Osteocyte (in vitro differentiated cells): ENCODE results near the gene DIAPH3. TPM values are rescaled to one million over a fixed set of nuclear protein-coding genes. Genes with fewer than 3 reads are reported as not detected.
A peak's percentile ranks its signal among the peaks of the same experiment; 100 is the strongest.

Experiments used
- DNase-seq: peaks from one replicate; pipeline ENCODE4 v3.0.0; 2021; ENCODE audit warnings: mixed read lengths; ENCODE audit not compliant: unreplicated experiment; ENCODE audit errors: extremely low spot score
- H3K27ac Mint-ChIP-seq: one replicate; pipeline ENCODE4 v1.8.0; 2021; ENCODE audit warnings: mild to moderate bottlenecking, mixed read lengths; ENCODE audit not compliant: unreplicated experiment
- H3K27me3 Mint-ChIP-seq: one replicate; pipeline ENCODE4 v1.8.0; 2021; ENCODE audit warnings: mixed read lengths; ENCODE audit not compliant: unreplicated experiment
- H3K36me3 Mint-ChIP-seq: one replicate; pipeline ENCODE4 v1.8.0; 2021; ENCODE audit warnings: mixed read lengths; ENCODE audit not compliant: unreplicated experiment
- H3K4me1 Mint-ChIP-seq: one replicate; pipeline ENCODE4 v1.8.0; 2021; ENCODE audit warnings: mixed read lengths; ENCODE audit not compliant: unreplicated experiment
- H3K4me3 Mint-ChIP-seq: one replicate; pipeline ENCODE4 v1.8.0; 2021; ENCODE audit warnings: mild to moderate bottlenecking, moderate library complexity, mixed read lengths; ENCODE audit not compliant: unreplicated experiment
- H3K9me3 Mint-ChIP-seq: one replicate; pipeline ENCODE4 v1.8.0; 2021; ENCODE audit warnings: mixed read lengths; ENCODE audit not compliant: unreplicated experiment
- CTCF ChIP-seq: fragments of 200-600 bp; sonication (generic); IDR thresholded peaks from 2 replicates; pipeline ENCODE4 v1.5.0; 2021; ENCODE audit warnings: antibody characterized with exemption, mild to moderate bottlenecking, moderate library complexity
- total RNA-seq: library from RNA; stranded (reverse); gene quantifications from 2 replicates; pipeline ENCODE4 v1.2.1, GENCODE V29; 2021

The DIAPH3 gene
- total RNA-seq, 1 donor from 2014 or later = 12.2 TPM

DNA sequence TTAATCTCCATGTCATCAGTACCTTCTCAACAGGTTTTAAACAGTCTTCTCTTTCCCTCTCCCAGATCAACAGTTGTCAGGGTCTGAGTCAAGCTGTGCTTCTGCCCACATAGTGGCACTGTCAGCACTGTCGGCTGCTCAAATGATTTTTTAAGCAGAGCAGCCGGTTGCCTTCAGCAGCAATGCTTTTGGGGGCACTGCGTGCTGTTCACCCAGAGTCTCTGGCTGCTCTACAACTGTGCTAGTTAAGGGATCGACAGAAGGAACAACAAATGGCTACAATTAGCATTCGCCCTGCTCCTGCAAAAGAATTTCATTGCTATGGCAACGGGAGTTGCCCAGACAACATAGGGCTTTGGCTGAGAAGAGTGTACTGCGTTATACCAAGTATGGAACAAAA is 412.9 kb downstream of the DIAPH3 start:
- Mint-ChIP-seq H3K36me3 (no peaks in the 10 kb centered on the region), H3K9me3 (no peaks in the 10 kb centered on the region), H3K4me1 (peaks cover 23% of the 10 kb centered on the region), H3K27me3 (no peaks in the 10 kb centered on the region), H3K27ac (peak overlapping the region; percentile 89), H3K4me3 (peak overlapping the region; percentile 65)
- no peak for DNase-seq
- TF ChIP-seq CTCF = peak; percentile 41

GRCh38 chr13:59748046-59748445 is 415.7 kb downstream of the DIAPH3 start:
- DNase-seq = no peak
- H3K27me3 Mint-ChIP-seq = no peaks in the 10 kb centered on the region
- H3K4me1 Mint-ChIP-seq = peaks cover 34% of the 10 kb centered on the region
- no peak for TF ChIP-seq CTCF
- no peaks in the 10 kb centered on the region for H3K9me3 Mint-ChIP-seq
- H3K36me3 Mint-ChIP-seq = no peaks in the 10 kb centered on the region
- H3K27ac Mint-ChIP-seq = no peak overlapping the region
- no peak overlapping the region for H3K4me3 Mint-ChIP-seq

- no peaks in the 10 kb centered on the region for H3K36me3 Mint-ChIP-seq
- no peak overlapping the region for H3K27ac Mint-ChIP-seq
- no peak for TF ChIP-seq CTCF
- no peak overlapping the region for H3K4me3 Mint-ChIP-seq
- H3K9me3 Mint-ChIP-seq = no peaks in the 10 kb centered on the region
- H3K4me1 Mint-ChIP-seq = peaks cover 34% of the 10 kb centered on the region
- no peak for DNase-seq
- H3K27me3 Mint-ChIP-seq = no peaks in the 10 kb centered on the region
Measured at GRCh38 chr13:59747529-59747928, 416.2 kb downstream of the DIAPH3 start.

DNA sequence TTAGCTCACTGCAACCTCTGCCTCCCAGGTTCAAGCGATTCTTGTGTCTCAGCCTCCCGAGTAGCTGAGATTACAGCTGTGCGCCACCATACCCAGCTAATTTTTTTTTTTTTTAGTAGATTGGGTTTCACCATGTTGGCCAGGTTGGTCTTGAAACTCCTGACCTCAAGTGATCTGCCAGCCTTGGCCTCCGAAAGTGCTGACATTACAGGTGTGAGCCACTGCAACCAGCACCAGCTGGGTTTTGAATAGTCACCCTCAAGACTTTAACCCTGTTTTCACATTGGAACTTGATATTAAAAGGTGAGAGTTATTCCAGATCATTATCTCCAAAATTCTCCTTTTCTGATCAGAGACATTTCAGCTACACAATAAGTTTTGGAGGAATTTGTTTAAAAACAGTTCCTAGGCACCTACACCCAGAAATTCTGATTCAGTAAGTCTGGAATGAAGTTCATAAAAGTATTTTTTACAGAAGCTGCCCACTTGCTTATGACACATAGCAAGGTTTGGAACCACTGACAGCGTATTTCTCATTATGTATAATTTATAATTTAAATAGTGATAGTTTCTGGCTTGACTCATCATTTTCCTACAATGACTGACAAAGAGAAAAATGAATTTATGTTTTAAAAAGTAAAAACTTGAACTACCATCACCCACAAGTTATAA is 417.3 kb downstream of the DIAPH3 start:
- Mint-ChIP-seq H3K27me3 (no peaks in the 10 kb centered on the region), H3K36me3 (no peaks in the 10 kb centered on the region), H3K27ac (peak overlapping the region; percentile 62), H3K4me1 (peaks cover 33% of the 10 kb centered on the region), H3K9me3 (no peaks in the 10 kb centered on the region), H3K4me3 (no peak overlapping the region)
- TF ChIP-seq CTCF = no peak
- no peak for DNase-seq

- no peak for TF ChIP-seq CTCF
- Mint-ChIP-seq H3K4me1 (peaks cover 22% of the 10 kb centered on the region), H3K27me3 (no peaks in the 10 kb centered on the region), H3K36me3 (no peaks in the 10 kb centered on the region), H3K4me3 (peak overlapping the region; percentile 1), H3K27ac (peak overlapping the region; percentile 66), H3K9me3 (no peaks in the 10 kb centered on the region)
- no peak for DNase-seq
Measured at GRCh38 chr13:59745392-59745788, 418.3 kb downstream of the DIAPH3 start.
